GM12878 (cell line): Measurements from ENCODE around the gene CREB5.

ENCODE experiments used
- BHLHE40 ChIP-seq, 2 experiments: fragments of 450-650 bp in 1 of 2; IDR thresholded peaks; 2 replicates each; pipeline ENCODE4 v1.6.1; 2011 to 2017; ENCODE audit warnings: low read depth in 2 of 2, borderline replicate concordance in 1 of 2, improper control_type of control experiment in 1 of 2, low read length in 1 of 2, mild to moderate bottlenecking in 1 of 2
- EZH2 ChIP-seq: IDR thresholded peaks from 2 replicates; pipeline ENCODE4 v1.6.1; 2012; ENCODE audit warnings: low read depth, mild to moderate bottlenecking, control low read depth, inconsistent platforms, low read length, borderline replicate concordance; ENCODE audit not compliant: control insufficient read depth

GRCh38 chr7:28558236-28558635 lies 145.9 kb downstream of the CREB5 start:
- TF ChIP-seq EZH2 (no peak), BHLHE40 (IDR thresholded peaks at IDR 0.05; ENCODE audit: borderline replicate concordance in 1 of 2, low read depth in 2 of 2, low read length in 1 of 2) (no peak)
